ENCODE measurements around the gene RARG. TPM values are rescaled to one million over a fixed set of nuclear protein-coding genes. Genes with fewer than 3 reads are reported as not detected.
A peak's percentile ranks its signal among the peaks of the same experiment; 100 is the strongest.

RARG gene
- total RNA-seq, 1 experiment from 2014 or later = 1.7 TPM

GRCh38 chr12:53192531-53193021 lies 39.4 kb downstream of the RARG start:
- Histone ChIP-seq H3K9me3 (ENCODE audit: low read length) (no peaks in the 10 kb centered on the region), H3K4me2 (ENCODE audit: low read depth, low read length, poor library complexity, severe bottlenecking) (no peak overlapping the region), H3K27me3 (ENCODE audit: low read length) (no peaks in the 10 kb centered on the region), H2AFZ (ENCODE audit: low read length) (no peak overlapping the region), H3K4me1 (ENCODE audit: low read length) (peaks cover 5% of the 10 kb centered on the region), H3K9ac (ENCODE audit: low read length) (no peak overlapping the region), H4K20me1 (ENCODE audit: insufficient read depth, low read depth, low read length) (no peaks in the 10 kb centered on the region), H3K9me2 (replicated peaks; ENCODE audit: insufficient read depth, low read length) (no peaks in the 10 kb centered on the region), H3K4me3 (ENCODE audit: low read length) (no peak overlapping the region), H3K27ac (ENCODE audit: low read length) (no peak overlapping the region), H3K79me2 (ENCODE audit: low read length) (no peaks in the 10 kb centered on the region), H3K36me3 (ENCODE audit: insufficient read depth, low read length) (peaks cover 35% of the 10 kb centered on the region; the same call in 1 of the 2 replicates)
- DNase-seq = no peak

- Histone ChIP-seq H3K9me2 (replicated peaks; ENCODE audit: insufficient read depth, low read length) (no peaks in the 10 kb centered on the region), H3K4me2 (ENCODE audit: low read depth, low read length, poor library complexity, severe bottlenecking) (no peak overlapping the region), H3K27ac (ENCODE audit: low read length) (no peak overlapping the region), H3K27me3 (ENCODE audit: low read length) (no peaks in the 10 kb centered on the region), H3K4me1 (ENCODE audit: low read length) (peaks cover 5% of the 10 kb centered on the region), H3K9ac (ENCODE audit: low read length) (no peak overlapping the region), H3K4me3 (ENCODE audit: low read length) (no peak overlapping the region), H4K20me1 (ENCODE audit: insufficient read depth, low read depth, low read length) (no peaks in the 10 kb centered on the region), H3K36me3 (ENCODE audit: insufficient read depth, low read length) (peaks cover 41% of the 10 kb centered on the region; the same call in 1 of the 2 replicates), H3K9me3 (ENCODE audit: low read length) (no peaks in the 10 kb centered on the region), H2AFZ (ENCODE audit: low read length) (no peak overlapping the region), H3K79me2 (ENCODE audit: low read length) (no peaks in the 10 kb centered on the region)
- no peak for DNase-seq
Observed at GRCh38 chr12:53191885-53192530, 40.0 kb downstream of the RARG start.

- peak; percentile 41 for DNase-seq
Observed at GRCh38 chr12:53191096-53191884, 40.7 kb downstream of the RARG start.

GRCh38 chr12:53190108-53190729 lies 41.8 kb downstream of the RARG start:
- no peaks in the 10 kb centered on the region for H3K27me3 ChIP-seq (ENCODE audit: low read length)
- H3K9me3 ChIP-seq (ENCODE audit: low read length) = no peaks in the 10 kb centered on the region
- no peak overlapping the region for H3K9ac ChIP-seq (ENCODE audit: low read length)
- no peaks in the 10 kb centered on the region for H3K79me2 ChIP-seq (ENCODE audit: low read length)
- no peaks in the 10 kb centered on the region for H3K9me2 ChIP-seq (replicated peaks; ENCODE audit: insufficient read depth, low read length)
- DNase-seq = peak; percentile 81
- peaks cover 46% of the 10 kb centered on the region for H3K36me3 ChIP-seq (ENCODE audit: insufficient read depth, low read length)
- no peak overlapping the region for H2AFZ ChIP-seq (ENCODE audit: low read length)
- no peak overlapping the region for H3K27ac ChIP-seq (ENCODE audit: low read length)
- H3K4me2 ChIP-seq (ENCODE audit: low read depth, low read length, poor library complexity, severe bottlenecking) = no peak overlapping the region
- no peak overlapping the region for H3K4me3 ChIP-seq (ENCODE audit: low read length)
- H4K20me1 ChIP-seq (ENCODE audit: insufficient read depth, low read depth, low read length) = no peaks in the 10 kb centered on the region
- peaks cover 5% of the 10 kb centered on the region for H3K4me1 ChIP-seq (ENCODE audit: low read length)

More at GRCh38 chr12:53191096-53191884, 40.7 kb downstream of the RARG start:
- no peaks in the 10 kb centered on the region for H3K9me3 ChIP-seq (ENCODE audit: low read length)
- no peak overlapping the region for H3K4me2 ChIP-seq (ENCODE audit: low read depth, low read length, poor library complexity, severe bottlenecking)
- no peak overlapping the region for H3K4me3 ChIP-seq (ENCODE audit: low read length)
- no peak overlapping the region for H2AFZ ChIP-seq (ENCODE audit: low read length)
- peaks cover 5% of the 10 kb centered on the region for H3K4me1 ChIP-seq (ENCODE audit: low read length)
- H3K36me3 ChIP-seq (ENCODE audit: insufficient read depth, low read length) = peaks cover 43% of the 10 kb centered on the region
- no peaks in the 10 kb centered on the region for H3K9me2 ChIP-seq (replicated peaks; ENCODE audit: insufficient read depth, low read length)
- H3K27ac ChIP-seq (ENCODE audit: low read length) = no peak overlapping the region
- no peaks in the 10 kb centered on the region for H4K20me1 ChIP-seq (ENCODE audit: insufficient read depth, low read depth, low read length)
- no peaks in the 10 kb centered on the region for H3K27me3 ChIP-seq (ENCODE audit: low read length)
- no peak overlapping the region for H3K9ac ChIP-seq (ENCODE audit: low read length)
- no peaks in the 10 kb centered on the region for H3K79me2 ChIP-seq (ENCODE audit: low read length)

- H3K9me3 ChIP-seq (ENCODE audit: low read length) = no peaks in the 10 kb centered on the region
- H3K9me2 ChIP-seq (replicated peaks; ENCODE audit: insufficient read depth, low read length) = no peaks in the 10 kb centered on the region
- no peak overlapping the region for H2AFZ ChIP-seq (ENCODE audit: low read length)
- H3K9ac ChIP-seq (ENCODE audit: low read length) = no peak overlapping the region
- peaks cover 63% of the 10 kb centered on the region for H3K36me3 ChIP-seq (ENCODE audit: insufficient read depth, low read length)
- no peak overlapping the region for H3K4me2 ChIP-seq (ENCODE audit: low read depth, low read length, poor library complexity, severe bottlenecking)
- H3K79me2 ChIP-seq (ENCODE audit: low read length) = peaks cover 15% of the 10 kb centered on the region
- peaks cover 16% of the 10 kb centered on the region for H3K4me1 ChIP-seq (ENCODE audit: low read length)
- no peaks in the 10 kb centered on the region for H4K20me1 ChIP-seq (ENCODE audit: insufficient read depth, low read depth, low read length)
- DNase-seq = no peak
- H3K27me3 ChIP-seq (ENCODE audit: low read length) = no peaks in the 10 kb centered on the region
- no peak overlapping the region for H3K27ac ChIP-seq (ENCODE audit: low read length)
- H3K4me3 ChIP-seq (ENCODE audit: low read length) = no peak overlapping the region
Observed at GRCh38 chr12:53187145-53187899, 44.7 kb downstream of the RARG start.

GRCh38 chr12:53186745-53187144 lies 45.3 kb downstream of the RARG start:
- Histone ChIP-seq H4K20me1 (ENCODE audit: insufficient read depth, low read depth, low read length) (no peaks in the 10 kb centered on the region), H3K79me2 (ENCODE audit: low read length) (peaks cover 21% of the 10 kb centered on the region), H3K36me3 (ENCODE audit: insufficient read depth, low read length) (peaks cover 69% of the 10 kb centered on the region)

GRCh38 chr12:53185582-53186153 lies 46.3 kb downstream of the RARG start:
- Histone ChIP-seq H3K4me1 (ENCODE audit: low read length) (peaks cover 28% of the 10 kb centered on the region), H3K27ac (ENCODE audit: low read length) (no peak overlapping the region), H3K9me2 (replicated peaks; ENCODE audit: insufficient read depth, low read length) (no peaks in the 10 kb centered on the region), H4K20me1 (ENCODE audit: insufficient read depth, low read depth, low read length) (no peaks in the 10 kb centered on the region; the same call in 1 of the 2 replicates), H3K4me2 (ENCODE audit: low read depth, low read length, poor library complexity, severe bottlenecking) (no peak overlapping the region), H3K27me3 (ENCODE audit: low read length) (no peaks in the 10 kb centered on the region), H3K36me3 (ENCODE audit: insufficient read depth, low read length) (peaks cover 61% of the 10 kb centered on the region), H3K9me3 (ENCODE audit: low read length) (no peaks in the 10 kb centered on the region), H2AFZ (ENCODE audit: low read length) (no peak overlapping the region), H3K79me2 (ENCODE audit: low read length) (peaks cover 30% of the 10 kb centered on the region), H3K4me3 (ENCODE audit: low read length) (no peak overlapping the region), H3K9ac (ENCODE audit: low read length) (no peak overlapping the region)
- DNase-seq = no peak

More at GRCh38 chr12:53186745-53187144, 45.3 kb downstream of the RARG start:
- Histone ChIP-seq H3K27ac (ENCODE audit: low read length) (no peak overlapping the region), H3K27me3 (ENCODE audit: low read length) (no peaks in the 10 kb centered on the region), H3K9ac (ENCODE audit: low read length) (no peak overlapping the region), H3K9me2 (replicated peaks; ENCODE audit: insufficient read depth, low read length) (no peaks in the 10 kb centered on the region), H3K9me3 (ENCODE audit: low read length) (no peaks in the 10 kb centered on the region), H3K4me3 (ENCODE audit: low read length) (no peak overlapping the region), H3K4me1 (ENCODE audit: low read length) (peaks cover 22% of the 10 kb centered on the region), H2AFZ (ENCODE audit: low read length) (no peak overlapping the region), H3K4me2 (ENCODE audit: low read depth, low read length, poor library complexity, severe bottlenecking) (no peak overlapping the region)
- DNase-seq = no peak

Measured in Karpas-422 (cell line).